Medulla oblongata (tissue), 1 donor: ENCODE data around the gene SRSF2.
"Not testable (repeated sequence)": the region's sequence is repeated elsewhere in the genome, so short reads cannot be mapped to it uniquely, and the experiment has no call there.

Experiments
- DNase-seq: peaks from one replicate; pipeline ENCODE4 v3.0.0-alpha.2; 2015; ENCODE audit errors: extremely low spot score

The SRSF2 gene

GRCh38 chr17:76720941-76721340 lies 16.2 kb downstream of the SRSF2 start:
- DNase-seq = no peak

GRCh38 chr17:76720211-76720610 lies 16.9 kb downstream of the SRSF2 start:
- no peak for DNase-seq

GRCh38 chr17:76718516-76718915 lies 18.6 kb downstream of the SRSF2 start:
- no peak for DNase-seq

GRCh38 chr17:76716839-76717215 lies 20.3 kb downstream of the SRSF2 start:
- no peak for DNase-seq

- DNase-seq = peak; percentile 57
Measured at GRCh38 chr17:76716146-76716838, 20.8 kb downstream of the SRSF2 start.

GRCh38 chr17:76715496-76715830 lies 21.7 kb downstream of the SRSF2 start:
- DNase-seq = no peak

GRCh38 chr17:76714822-76715495 lies 22.2 kb downstream of the SRSF2 start:
- peak; percentile 71 for DNase-seq

- DNase-seq = no peak
Measured at GRCh38 chr17:76714336-76714735, 22.8 kb downstream of the SRSF2 start.

- no peak for DNase-seq
Measured at GRCh38 chr17:76713765-76714164, 23.4 kb downstream of the SRSF2 start.

- DNase-seq = not testable (repeated sequence)
Measured at GRCh38 chr17:76712321-76712720, 24.8 kb downstream of the SRSF2 start.

- DNase-seq = peak; percentile 80
Measured at GRCh38 chr17:76710863-76711611, 26.1 kb downstream of the SRSF2 start, which contains the start of gene MXRA7. MXRA7 (minus strand) TSS chr17:76710965; CDS start chr17:76710946, 19 bp downstream.

GRCh38 chr17:76709951-76710862 lies 26.9 kb downstream of the SRSF2 start:
- DNase-seq = not testable (repeated sequence)

- peak; percentile 67 for DNase-seq
Measured at GRCh38 chr17:76709077-76709950, 27.8 kb downstream of the SRSF2 start.

- peak; percentile 82 for DNase-seq
Measured at GRCh38 chr17:76707985-76708807, 28.9 kb downstream of the SRSF2 start.

- no peak for DNase-seq
Measured at GRCh38 chr17:76706817-76707216, 30.3 kb downstream of the SRSF2 start.

- no peak for DNase-seq
Measured at GRCh38 chr17:76704805-76705204, 32.3 kb downstream of the SRSF2 start.

GRCh38 chr17:76702941-76703637 lies 34.0 kb downstream of the SRSF2 start:
- no peak for DNase-seq

GRCh38 chr17:76702076-76702475 lies 35.1 kb downstream of the SRSF2 start:
- no peak for DNase-seq

GRCh38 chr17:76701471-76701967 lies 35.6 kb downstream of the SRSF2 start:
- no peak for DNase-seq
